Posterior vena cava (tissue), 2 donors: ENCODE data around the gene KCNK2. TPM values are rescaled to one million over a fixed set of nuclear protein-coding genes. Genes with fewer than 3 reads are reported as not detected.

Experiments used
- DNase-seq: peaks from one replicate; pipeline ENCODE4 v3.0.0-alpha.2; 2020; ENCODE audit warnings: low spot score
- intact Hi-C, 2 donors: fragments of 100-400 bp; cut with DNase I; formaldehyde crosslinking; loops; one replicate each; pipeline versions ENCODE4 v1.14.1 to v1.14.2; 2022 to 2023
- long read RNA-seq, 2 donors: library from polyadenylated mRNA; unstranded; transcript quantifications; one replicate each; pipeline ENCODE4 v2.0.0, GENCODE V29; 2020 to 2021
- total RNA-seq, 2 donors: library from RNA; stranded (reverse); fragmentation: NEBNext Ultra II Directional; extraction: Animal tissue kit (Norgen Biotek cat#: 25700); gene quantifications; one replicate each; pipeline ENCODE4 v1.2.1, GENCODE V29; 2021
- donor health status: DM: yes; HTN: yes; CAD: no.
- donor health status: DM: yes; HTN: yes; CAD: no.

Gene KCNK2
- total RNA-seq: 10 to 100 TPM in 1 of 2 donors, 1 to 10 TPM in 1; 8.7 to 15.7 TPM
- long read RNA-seq, donor 1, partial matches to known transcripts: 0 of 5 reads
- long read RNA-seq, donor 1, other reads (novel, unspliced or antisense): 1 of 5 reads
- long read RNA-seq, donor 2, partial matches to known transcripts: 2 of 4 reads
- long read RNA-seq, donor 2, other reads (novel, unspliced or antisense): 2 of 4 reads

DNA sequence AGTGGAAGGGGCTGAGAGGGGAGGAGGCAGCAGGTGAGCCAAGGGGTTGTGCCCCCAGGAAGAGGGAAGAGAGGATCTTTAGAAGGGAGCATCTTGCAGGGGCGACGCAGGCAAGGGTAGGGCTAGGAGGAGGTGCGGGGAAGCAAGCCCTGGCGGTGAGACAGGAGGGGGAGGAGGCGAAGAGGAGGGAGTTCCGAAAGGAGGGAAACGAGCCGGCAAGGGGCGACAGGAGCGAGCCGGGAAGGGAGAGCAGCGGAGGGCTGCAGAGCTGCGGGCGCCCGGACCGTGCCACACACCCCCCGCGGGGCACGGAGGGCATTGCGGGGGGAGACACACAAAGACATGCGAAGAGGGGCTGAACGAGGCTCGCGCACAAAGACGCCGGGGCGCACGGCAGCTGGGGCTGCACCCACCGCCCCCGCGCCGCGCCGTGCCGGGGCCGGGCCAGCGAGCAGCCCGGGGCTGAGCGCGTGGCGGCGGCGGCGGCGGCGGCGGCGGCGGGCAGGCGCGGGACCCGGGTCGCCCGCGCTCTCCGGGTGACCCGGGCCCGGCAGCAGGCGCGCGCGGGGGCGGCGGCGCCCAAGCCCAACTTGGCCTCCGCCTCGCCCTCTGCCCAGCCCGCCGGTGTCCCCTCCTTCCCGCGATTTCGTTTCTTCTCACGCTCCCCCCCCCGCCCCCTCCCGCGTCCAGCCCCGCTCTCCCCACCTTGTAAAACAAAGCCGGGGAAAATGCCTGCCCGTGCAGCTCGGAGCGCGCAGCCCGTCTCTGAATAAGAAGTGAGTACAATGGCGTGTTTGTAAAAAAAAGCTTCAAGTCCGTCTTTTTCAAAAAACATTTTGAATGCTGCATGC lies at the start of gene KCNK2:
TSS of gene KCNK2 (plus strand) at position 206 of the 851 bp plus-strand sequence. CDS start 649 bp downstream, outside the sequence.
- peak; percentile 86 for DNase-seq
- intact Hi-C loops: no loop called here

- intact Hi-C loops: no loop called here
- DNase-seq: no peak
Measured at GRCh38 chr1:215032911-215033526, 49.5 kb upstream of the KCNK2 start.

- intact Hi-C loops: no loop called here
- no peak for DNase-seq
Measured at GRCh38 chr1:215040190-215040589, 42.3 kb upstream of the KCNK2 start.

DNA sequence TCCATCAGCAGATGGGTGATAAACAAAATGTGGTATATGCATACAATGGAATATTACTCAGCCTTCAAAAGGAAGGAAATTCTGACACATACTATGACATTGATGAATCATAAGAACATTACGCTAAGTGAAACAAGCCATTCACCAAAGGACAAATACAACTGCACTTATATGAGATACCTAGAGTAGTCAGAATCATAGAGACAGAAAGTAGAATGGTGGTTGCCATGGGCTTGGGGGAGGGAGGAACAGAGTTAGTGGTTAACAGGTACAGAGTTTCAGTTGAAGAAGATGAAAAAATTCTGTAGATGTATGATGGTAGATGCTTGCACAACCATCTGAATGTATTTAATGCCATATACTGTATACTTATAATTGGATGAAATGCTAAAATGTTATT lies 39.1 kb upstream of the KCNK2 start:
- intact Hi-C loops: no loop called here
- DNase-seq: no peak

DNA sequence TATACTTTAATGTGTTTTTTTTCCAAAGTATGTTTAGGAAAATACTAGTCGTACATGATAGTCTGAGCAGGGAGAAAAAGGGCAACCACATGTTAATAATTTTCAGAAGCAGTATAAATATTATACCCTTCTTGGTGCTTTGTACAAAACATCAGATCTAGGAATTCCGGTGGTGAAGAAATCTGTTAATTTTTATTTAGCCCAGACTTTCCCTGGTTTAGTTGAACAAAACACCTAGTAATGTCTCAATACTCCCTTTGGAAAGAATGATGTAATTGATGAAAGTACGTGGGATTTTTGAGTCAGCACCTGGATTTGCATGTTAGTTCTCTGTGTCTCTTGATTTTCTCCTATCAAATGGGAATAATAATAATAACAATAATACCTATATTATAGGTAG lies 38.4 kb upstream of the KCNK2 start:
- no peak for DNase-seq
- intact Hi-C loops: no loop called here

DNA sequence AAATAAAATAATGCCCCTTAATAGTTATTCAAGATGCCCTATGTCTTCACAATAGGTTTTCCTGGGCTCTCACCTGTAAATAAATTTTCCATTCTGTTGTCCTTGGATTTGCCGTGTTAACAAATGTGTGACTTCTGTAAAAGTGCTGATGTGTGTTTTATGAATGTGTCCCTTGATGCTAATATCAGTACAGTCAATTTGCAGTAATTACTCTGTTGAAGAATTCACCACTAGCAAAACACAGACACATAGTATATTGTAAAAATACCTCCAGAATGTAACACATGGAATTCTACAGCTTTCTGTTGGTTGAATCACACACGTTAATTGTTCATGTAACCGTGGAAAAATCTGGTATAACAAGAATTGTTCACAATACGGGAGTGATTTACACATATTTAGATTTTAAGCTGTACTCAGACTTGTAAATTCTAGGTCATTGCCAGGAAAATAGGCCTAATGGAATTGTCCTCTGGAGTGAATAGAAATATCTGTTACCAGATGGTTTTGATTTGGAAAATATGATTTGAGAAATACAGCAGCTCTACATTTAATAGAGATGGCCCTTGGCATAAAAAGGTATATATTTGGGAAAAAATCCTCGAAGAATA lies 36.7 kb upstream of the KCNK2 start:
- intact Hi-C loops: no loop called here
- no peak for DNase-seq

- intact Hi-C loops: no loop called here
- no peak for DNase-seq
Measured at GRCh38 chr1:215052256-215053015, 30.1 kb upstream of the KCNK2 start.

DNA sequence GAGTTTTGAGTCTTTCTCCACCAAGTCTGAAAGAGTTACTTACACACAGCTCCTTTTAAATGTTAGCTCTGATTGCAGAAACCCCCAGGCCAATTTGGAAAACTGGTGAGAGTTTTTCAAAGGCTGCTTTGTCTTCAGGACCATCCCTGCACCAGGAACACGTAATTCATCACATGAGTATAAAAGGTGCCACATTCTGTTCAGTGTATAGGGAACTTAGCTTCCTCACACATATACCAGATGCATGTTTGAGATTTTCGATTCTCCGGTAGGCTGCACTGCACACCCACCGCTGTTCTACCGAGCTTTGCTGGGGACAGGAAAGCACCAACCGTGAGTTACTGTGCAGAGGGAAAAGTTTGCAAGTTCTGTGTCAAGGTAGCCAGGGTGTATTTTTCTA lies 28.3 kb upstream of the KCNK2 start:
- DNase-seq: no peak
- intact Hi-C loops: no loop called here

- intact Hi-C loops: no loop called here
Measured at GRCh38 chr1:215055281-215055935, 27.1 kb upstream of the KCNK2 start.

DNA sequence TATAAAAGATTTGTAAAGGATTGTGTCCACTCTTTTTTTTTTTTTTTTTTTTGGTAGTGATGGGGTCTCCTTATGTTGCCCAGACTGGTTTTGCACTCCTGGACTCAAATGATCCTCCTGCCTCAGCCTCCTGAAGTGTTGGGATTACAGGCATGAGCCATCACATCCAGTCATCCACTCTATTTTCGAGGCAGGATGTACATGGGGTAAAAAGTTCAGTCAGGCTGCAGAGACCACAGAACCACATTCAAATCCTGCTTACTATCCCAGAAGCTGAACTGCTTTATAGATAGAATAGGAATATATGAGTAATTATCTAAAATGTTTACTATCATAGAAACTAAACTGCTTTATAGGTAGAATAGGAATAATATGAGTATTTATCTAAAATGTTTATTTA lies 26.0 kb upstream of the KCNK2 start:
- DNase-seq: no peak
- intact Hi-C loops: no loop called here

More at GRCh38 chr1:215055281-215055935, 27.1 kb upstream of the KCNK2 start:
- no peak for DNase-seq

- DNase-seq: no peak
- intact Hi-C loops: no loop called here
Measured at GRCh38 chr1:215059947-215060346, 22.6 kb upstream of the KCNK2 start.

DNA sequence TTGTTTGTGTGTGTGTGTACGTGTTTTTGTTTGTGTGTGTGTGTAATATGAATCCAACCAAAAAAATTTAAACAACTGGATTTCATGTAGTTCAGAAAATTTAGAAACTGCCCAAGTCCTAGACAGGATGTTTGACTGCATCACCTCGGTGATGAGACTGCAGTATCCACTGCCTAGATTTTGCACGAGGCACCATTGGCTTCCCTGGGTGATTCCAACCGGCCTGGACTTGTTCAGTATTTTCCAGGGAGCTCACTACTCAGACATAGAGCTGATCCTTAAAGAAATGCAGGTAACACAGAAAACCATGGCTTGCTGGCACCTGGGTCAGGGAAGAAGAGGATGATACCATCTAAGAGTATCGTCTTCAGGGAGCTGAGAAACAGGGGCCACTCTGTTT lies 18.2 kb upstream of the KCNK2 start:
- intact Hi-C loops: no loop called here
- DNase-seq: no peak

DNA sequence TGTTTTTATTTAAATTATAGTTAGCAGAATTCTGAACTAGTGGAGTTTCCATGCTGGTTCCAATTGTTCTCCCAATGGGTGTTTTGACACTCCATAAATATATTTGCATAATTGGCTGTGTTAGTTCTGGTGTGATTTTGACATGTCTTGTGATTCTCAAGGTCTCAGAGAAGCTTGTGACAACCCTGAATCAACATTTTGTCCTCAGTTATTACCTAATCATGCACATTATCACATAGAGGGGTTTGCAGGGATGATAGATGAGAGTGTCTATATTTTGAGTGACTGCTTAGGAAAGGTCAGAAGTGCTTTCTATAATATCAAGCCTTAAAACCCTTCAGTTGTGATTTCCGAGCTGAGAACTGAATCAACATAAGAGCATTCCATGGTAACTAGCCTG lies 11.5 kb upstream of the KCNK2 start:
- intact Hi-C loops: no loop called here
- DNase-seq: no peak

GRCh38 chr1:215076322-215076721 lies 6.2 kb upstream of the KCNK2 start:
- no peak for DNase-seq
- intact Hi-C loops: no loop called here

DNA sequence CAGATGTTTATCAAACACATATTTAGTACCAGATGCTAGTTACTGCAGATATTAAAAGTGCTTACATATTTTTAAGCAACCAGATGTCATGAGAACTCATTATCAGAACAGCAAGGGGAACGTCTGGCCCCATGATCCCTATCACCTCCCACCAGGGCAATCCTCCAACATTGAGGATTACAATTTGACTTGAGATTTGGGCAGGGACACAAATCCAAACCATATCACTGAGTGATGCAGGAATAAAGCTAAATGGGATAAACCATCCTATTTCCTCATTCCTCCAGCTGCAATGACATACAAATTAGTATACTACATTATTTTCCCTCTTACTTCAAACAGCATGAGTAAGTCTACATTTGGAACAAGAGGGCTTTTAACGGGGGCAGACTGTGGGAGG lies 3.1 kb upstream of the KCNK2 start:
- intact Hi-C loops: loop anchor here in 1 of 2 donors (2.0 kb wide), 1 partner anchor 77 kb away; no protein-coding TSS in a partner anchor
- no peak for DNase-seq

DNA sequence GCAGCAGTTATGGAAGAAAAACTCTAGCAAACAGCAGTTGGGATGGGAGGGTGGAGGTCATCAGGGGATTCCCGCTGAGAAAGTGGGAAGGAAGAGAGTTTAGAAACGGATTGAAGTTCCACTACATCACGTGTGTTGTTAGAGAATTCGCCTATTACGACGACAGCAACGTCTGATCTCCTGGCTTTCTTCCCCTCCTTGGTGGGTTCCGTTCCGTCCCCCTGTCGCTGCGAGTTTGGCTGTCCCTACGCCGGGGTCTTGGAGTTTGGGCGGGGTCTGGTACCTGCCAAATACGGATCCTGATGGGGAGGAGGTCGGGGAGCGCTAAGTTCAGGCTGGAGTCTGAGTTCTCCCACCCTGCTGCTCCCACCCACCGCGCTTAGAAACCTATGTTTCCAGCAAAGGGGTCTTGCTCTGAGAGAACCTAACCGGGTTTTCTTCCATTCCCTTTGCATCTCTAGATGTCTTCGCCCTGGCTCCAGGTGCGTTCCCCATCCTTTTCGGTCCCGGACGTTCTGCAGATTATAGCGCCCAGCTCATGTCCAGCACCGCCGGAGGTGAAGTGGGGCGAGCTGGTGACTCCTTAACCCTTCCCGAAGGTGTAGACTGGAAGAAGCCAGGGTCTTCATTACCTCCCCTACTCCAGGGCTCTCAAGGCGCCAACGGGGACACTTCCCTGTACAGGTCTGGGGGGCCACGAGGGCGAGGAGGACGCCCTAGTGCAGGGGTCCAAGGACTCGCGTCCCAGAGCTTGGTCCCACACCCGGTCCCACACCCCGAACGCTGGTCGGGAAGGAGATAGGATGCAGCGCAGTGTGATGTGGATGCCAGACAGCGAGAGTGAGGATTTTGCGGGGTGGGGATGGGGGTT lies 641 bp upstream of the KCNK2 start:
- no peak for DNase-seq
- intact Hi-C loops: no loop called here

GRCh38 chr1:215083383-215083961 lies 935 bp downstream of the KCNK2 start:
- intact Hi-C loops: no loop called here
- no peak for DNase-seq

DNA sequence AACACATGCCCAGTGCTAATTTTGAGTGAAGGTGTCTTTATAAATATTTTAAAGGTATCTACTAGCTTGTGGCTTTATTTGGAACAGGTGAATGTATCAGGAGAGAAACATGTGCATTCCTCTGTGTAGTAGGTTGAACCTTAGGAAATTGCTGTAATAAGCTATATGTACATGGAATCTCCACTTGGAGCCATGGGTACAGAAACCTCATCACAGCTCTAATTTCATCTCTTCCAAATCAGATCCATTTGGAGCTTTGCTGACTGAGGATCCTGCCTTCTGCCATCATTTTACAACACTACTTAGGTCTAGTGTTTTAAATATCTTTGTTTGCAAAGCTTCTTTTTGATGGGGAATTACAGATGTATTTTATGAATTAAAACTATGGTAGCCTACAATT lies 2.1 kb downstream of the KCNK2 start:
- DNase-seq: no peak
- intact Hi-C loops: no loop called here
